MM.1S (cell line): Measurements from ENCODE around the gene CHDH.

ENCODE experiments used
- DNase-seq: peaks from one replicate; pipeline ENCODE4 v3.0.0-alpha.2; 2015
- H2AFZ ChIP-seq: fragments of 300-600 bp; sonication (generic); 2 replicates; pipeline ENCODE4 v1.6.0; 2016; ENCODE audit warnings: antibody characterized with exemption, low read length
- H3F3A ChIP-seq: fragments of 300-600 bp; sonication (generic); 2 replicates; pipeline ENCODE4 v1.6.1; 2016; ENCODE audit warnings: mild to moderate bottlenecking, antibody characterized with exemption, low read length, moderate library complexity, mixed read lengths; ENCODE audit not compliant: insufficient read depth
- H3K27ac ChIP-seq: fragments of 300-600 bp; sonication (generic); 2 replicates; pipeline ENCODE4 v1.5.1; 2016; ENCODE audit warnings: mild to moderate bottlenecking, low read length
- H3K27me3 ChIP-seq: fragments of 300-600 bp; sonication (generic); replicated peaks from 2 replicates; pipeline ENCODE4 v1.6.0; 2016; ENCODE audit warnings: low read length; ENCODE audit not compliant: insufficient read depth
- H3K36me3 ChIP-seq: fragments of 300-600 bp; sonication (generic); replicated peaks from 2 replicates; pipeline ENCODE4 v1.6.1; 2016; ENCODE audit warnings: mild to moderate bottlenecking, low read length, mixed read lengths; ENCODE audit not compliant: insufficient read depth
- H3K4me1 ChIP-seq: fragments of 300-600 bp; sonication (generic); 2 replicates; pipeline ENCODE4 v1.6.1; 2016; ENCODE audit warnings: low read length, mixed read lengths
- H3K4me2 ChIP-seq: fragments of 300-600 bp; sonication (generic); 2 replicates; pipeline ENCODE4 v1.6.0; 2016; ENCODE audit warnings: low read depth, low read length
- H3K4me3 ChIP-seq: fragments of 300-600 bp; sonication (generic); 2 replicates; pipeline ENCODE4 v1.5.1; 2016; ENCODE audit warnings: low read length, mixed read lengths
- H3K79me2 ChIP-seq: fragments of 300-600 bp; sonication (generic); 2 replicates; pipeline ENCODE4 v1.6.1; 2016; ENCODE audit warnings: mixed run types, low read length, mixed read lengths
- H3K9ac ChIP-seq: fragments of 300-600 bp; sonication (generic); 2 replicates; pipeline ENCODE4 v1.6.1; 2016; ENCODE audit warnings: low read length, mixed read lengths
- H3K9me2 ChIP-seq: fragments of 300-600 bp; sonication (generic); replicated peaks from 2 replicates; pipeline ENCODE4 v1.6.1; 2016; ENCODE audit warnings: mild to moderate bottlenecking, low read length, mixed read lengths; ENCODE audit not compliant: insufficient read depth
- H3K9me3 ChIP-seq: fragments of 300-600 bp; sonication (generic); replicated peaks from 2 replicates; pipeline ENCODE4 v1.6.1; 2016; ENCODE audit warnings: mild to moderate bottlenecking, low read length, mixed read lengths; ENCODE audit not compliant: insufficient read depth
- H4K20me1 ChIP-seq: fragments of 300-600 bp; sonication (generic); 2 replicates; pipeline ENCODE4 v1.6.1; 2016; ENCODE audit warnings: mild to moderate bottlenecking, low read length, moderate library complexity, mixed read lengths; ENCODE audit not compliant: insufficient read depth
- CTCF ChIP-seq: fragments of 300-600 bp; sonication (generic); IDR thresholded peaks from 2 replicates; pipeline ENCODE4 v1.5.1; 2016; ENCODE audit warnings: antibody characterized with exemption, low read length, mixed read lengths
- EZH2 ChIP-seq: fragments of 300-600 bp; sonication (generic); optimal IDR thresholded peaks from 2 replicates; pipeline ENCODE3; 2017; ENCODE audit warnings: low read depth, mild to moderate bottlenecking, antibody characterized with exemption, low read length, mixed read lengths
- EZH2phosphoT487 ChIP-seq: fragments of 300-600 bp; sonication (generic); IDR thresholded peaks from 2 replicates; pipeline ENCODE4 v1.6.1; 2018; ENCODE audit warnings: antibody characterized with exemption, low read length

Gene CHDH

GRCh38 chr3:53863145-53863544 is 16.9 kb upstream of the CHDH start:
- no peaks in the 10 kb centered on the region for H3K9me3 ChIP-seq
- no peak for TF ChIP-seq EZH2phosphoT487
- no peak for TF ChIP-seq CTCF
- TF ChIP-seq EZH2, result no peak
- no peaks in the 10 kb centered on the region for H3K9me2 ChIP-seq
- no peak overlapping the region for H3K9ac ChIP-seq
- H2AFZ ChIP-seq, result no peak overlapping the region
- H3F3A ChIP-seq, result no peaks in the 10 kb centered on the region
- H3K27me3 ChIP-seq, result no peaks in the 10 kb centered on the region
- H3K36me3 ChIP-seq, result 0 out of 2 replicates have a peak, but pooled peaks cover 5% of the 10 kb centered on the region
- no peak overlapping the region for H3K4me3 ChIP-seq
- H3K27ac ChIP-seq, result no peak overlapping the region
- H3K4me1 ChIP-seq, result no peaks in the 10 kb centered on the region
- no peak for DNase-seq
- H3K4me2 ChIP-seq, result no peak overlapping the region
- no peaks in the 10 kb centered on the region for H3K79me2 ChIP-seq
- no peaks in the 10 kb centered on the region for H4K20me1 ChIP-seq

- DNase-seq, result no peak
- Histone ChIP-seq H4K20me1 (no peaks in the 10 kb centered on the region), H2AFZ (no peak overlapping the region), H3K9me3 (no peaks in the 10 kb centered on the region), H3K4me2 (no peak overlapping the region), H3K27ac (no peak overlapping the region), H3K4me3 (no peak overlapping the region), H3K36me3 (0 out of 2 replicates have a peak, but pooled peaks cover 5% of the 10 kb centered on the region), H3K9me2 (no peaks in the 10 kb centered on the region), H3K27me3 (no peaks in the 10 kb centered on the region), H3K9ac (no peak overlapping the region), H3K4me1 (no peaks in the 10 kb centered on the region), H3F3A (no peaks in the 10 kb centered on the region), H3K79me2 (no peaks in the 10 kb centered on the region)
- TF ChIP-seq CTCF (no peak), EZH2phosphoT487 (no peak), EZH2 (no peak)
Measured at GRCh38 chr3:53862241-53862640, 16.0 kb upstream of the CHDH start.

GRCh38 chr3:53860196-53860595 is 14.0 kb upstream of the CHDH start:
- Histone ChIP-seq H3K4me3 (no peak overlapping the region), H3K9me2 (no peaks in the 10 kb centered on the region), H3K4me1 (no peaks in the 10 kb centered on the region), H2AFZ (no peak overlapping the region), H3K79me2 (no peaks in the 10 kb centered on the region), H3K27ac (no peak overlapping the region), H3K27me3 (no peaks in the 10 kb centered on the region), H3K9ac (no peak overlapping the region), H3F3A (no peaks in the 10 kb centered on the region), H3K9me3 (no peaks in the 10 kb centered on the region), H3K4me2 (no peak overlapping the region), H3K36me3 (0 out of 2 replicates have a peak, but pooled peaks cover 5% of the 10 kb centered on the region), H4K20me1 (no peaks in the 10 kb centered on the region)
- DNase-seq, result no peak
- TF ChIP-seq CTCF (no peak), EZH2 (no peak), EZH2phosphoT487 (no peak)
